GM18517 (cell line): ENCODE data around the gene PSMC2.

Experiments
- ATAC-seq: cut with Tn5 transposase; IDR thresholded peaks from one replicate; pipeline ENCODE4 v1.9.1; 2021; ENCODE audit warnings: mild to moderate bottlenecking, moderate library complexity; ENCODE audit not compliant: unreplicated experiment

PSMC2 gene

DNA sequence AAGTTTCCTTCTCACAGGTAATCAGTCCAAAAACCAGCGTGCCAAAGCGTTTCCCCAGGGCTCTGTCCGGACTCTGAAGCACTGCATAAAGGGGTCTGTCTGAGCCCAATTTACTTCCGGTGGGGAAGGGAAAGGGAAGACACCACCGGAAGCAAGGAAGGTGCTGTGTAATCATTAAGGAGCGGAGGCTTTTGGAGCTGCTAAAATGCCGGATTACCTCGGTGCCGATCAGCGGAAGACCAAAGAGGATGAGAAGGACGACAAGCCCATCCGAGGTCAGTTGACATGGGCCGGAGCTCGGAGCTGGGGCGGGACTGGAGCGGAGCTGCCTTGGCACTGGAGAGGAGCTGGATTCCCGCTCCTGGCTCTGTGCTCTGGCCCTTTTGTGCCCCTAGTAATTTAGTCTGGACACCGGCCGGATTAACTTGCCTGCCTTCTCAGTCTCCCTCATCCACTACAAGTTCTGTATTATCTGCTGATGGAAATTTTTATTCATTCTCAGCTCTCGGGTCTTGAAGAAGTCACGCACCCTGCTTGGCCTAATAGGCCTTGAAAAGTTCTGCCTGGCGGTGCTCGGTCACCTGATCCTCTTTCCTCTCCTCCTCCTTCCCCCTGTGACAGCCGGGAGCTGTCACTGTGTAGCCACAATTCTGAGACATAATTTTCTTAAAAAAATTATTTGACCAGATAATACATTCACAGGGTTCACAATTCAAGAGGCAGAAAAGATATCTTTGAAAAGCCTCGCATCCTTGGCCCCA lies at the start of gene PSMC2:
PSMC2 (plus strand) TSS at position 137 of the 761 bp plus-strand sequence; CDS start at position 206, 69 bp downstream.
- ATAC-seq = peak; percentile 72

DNA sequence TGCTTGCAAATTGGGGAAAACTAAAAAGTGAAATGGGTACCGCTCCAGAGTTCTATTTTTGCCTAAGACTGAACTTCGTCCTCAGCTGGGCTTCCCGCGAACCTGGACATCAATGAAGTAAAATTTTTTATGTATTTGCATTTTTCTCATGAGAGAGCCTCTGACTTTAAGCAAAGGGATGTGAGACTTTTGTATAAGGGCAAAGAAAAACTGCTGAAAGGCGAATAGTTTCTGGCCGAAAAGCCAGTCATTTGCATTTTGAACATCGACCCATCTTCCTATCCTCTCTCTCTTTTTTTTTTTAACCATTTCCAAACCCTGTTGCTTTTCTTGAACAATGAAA lies 49.6 kb upstream of the PSMC2 start:
- ATAC-seq = peak; percentile 16

DNA sequence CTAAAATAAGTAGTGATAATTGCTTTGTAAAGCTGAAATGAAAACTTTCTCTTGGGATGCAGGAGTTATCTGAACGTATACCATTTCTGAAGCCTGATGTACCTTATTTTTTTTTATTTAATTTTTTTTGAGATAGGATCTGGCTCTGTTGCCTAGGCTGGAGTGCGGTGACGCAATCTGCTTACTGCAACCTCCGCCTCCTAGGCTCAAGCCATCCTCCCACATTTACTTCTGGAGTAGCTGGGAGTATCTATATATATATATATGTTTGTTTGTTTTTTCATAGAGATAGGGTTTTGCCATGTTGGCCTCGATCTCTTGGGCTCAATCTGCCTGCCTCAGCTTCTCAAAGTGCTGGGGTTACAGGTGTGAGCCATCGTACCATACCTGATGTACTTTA lies 47.8 kb upstream of the PSMC2 start:
- no peak for ATAC-seq

DNA sequence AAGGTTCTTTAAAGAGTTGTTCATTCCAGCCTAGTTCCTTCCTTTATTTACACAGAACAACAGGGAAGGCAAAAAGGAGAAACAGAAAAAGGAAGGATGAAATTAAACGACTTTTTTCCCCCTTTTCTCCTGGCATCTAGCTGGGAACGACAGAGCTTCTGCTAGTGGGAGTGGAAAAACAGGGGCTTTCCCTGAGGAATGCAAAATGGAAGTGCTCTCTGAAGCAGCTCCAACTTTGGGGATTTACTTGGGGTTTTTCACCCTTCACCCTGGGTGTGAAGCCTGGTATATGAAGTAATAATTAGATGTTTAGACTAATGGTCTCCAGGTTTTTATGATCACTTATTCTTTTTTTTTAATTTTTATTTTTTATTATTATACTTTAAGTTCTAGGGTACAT lies 46.0 kb upstream of the PSMC2 start:
- no peak for ATAC-seq

DNA sequence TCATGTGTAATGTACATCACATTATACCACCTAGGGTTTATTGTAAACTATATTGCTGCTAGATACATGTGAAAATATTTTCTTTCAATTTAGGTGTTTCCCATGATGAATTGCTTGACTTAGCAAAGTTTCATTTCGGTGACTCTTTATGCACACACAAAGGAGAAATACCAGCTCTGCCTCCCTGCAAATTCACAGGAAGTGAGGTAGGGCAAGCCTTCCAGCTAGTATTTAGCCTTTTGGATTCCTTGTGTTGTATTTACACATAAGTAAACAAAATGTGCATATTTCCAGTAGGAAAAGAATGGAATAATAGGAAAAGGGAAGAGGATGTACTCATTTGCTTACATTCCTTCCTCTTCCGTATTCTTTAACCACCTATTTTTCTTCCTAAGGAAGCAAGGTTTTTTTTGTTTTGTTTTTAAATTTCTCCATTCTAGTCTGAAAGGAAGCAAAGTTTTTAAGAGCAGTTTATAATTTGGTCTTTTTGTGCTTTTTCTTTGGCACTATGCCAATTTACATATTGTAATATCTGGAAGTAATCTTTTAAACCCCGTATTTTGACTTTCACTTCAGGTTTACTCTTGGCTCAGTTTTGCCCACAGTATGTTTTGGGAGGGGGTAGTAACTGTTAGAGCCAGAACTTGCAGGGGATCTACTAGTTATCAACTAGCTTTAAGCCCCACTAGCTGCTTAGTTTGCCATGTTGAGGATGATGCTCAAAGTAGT lies 39.8 kb upstream of the PSMC2 start:
- ATAC-seq = no peak

DNA sequence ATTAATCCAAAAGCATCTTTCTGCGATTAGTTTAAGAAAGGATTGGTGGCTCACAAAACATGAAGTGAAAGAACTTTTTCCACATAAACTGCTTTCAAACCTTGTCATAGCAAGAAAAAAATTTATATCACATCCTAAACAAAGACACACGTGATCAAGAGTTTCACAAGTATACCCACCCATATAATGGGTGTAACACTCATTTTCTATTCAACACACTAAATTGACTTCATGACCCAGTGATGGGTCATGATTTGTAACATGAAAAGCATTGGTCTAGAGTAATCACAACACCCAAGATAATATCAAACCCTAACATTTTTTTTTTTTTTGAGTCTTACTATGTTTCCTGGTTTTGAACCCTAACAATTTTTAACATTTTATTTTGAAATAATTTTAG lies 32.6 kb upstream of the PSMC2 start:
- no peak for ATAC-seq

DNA sequence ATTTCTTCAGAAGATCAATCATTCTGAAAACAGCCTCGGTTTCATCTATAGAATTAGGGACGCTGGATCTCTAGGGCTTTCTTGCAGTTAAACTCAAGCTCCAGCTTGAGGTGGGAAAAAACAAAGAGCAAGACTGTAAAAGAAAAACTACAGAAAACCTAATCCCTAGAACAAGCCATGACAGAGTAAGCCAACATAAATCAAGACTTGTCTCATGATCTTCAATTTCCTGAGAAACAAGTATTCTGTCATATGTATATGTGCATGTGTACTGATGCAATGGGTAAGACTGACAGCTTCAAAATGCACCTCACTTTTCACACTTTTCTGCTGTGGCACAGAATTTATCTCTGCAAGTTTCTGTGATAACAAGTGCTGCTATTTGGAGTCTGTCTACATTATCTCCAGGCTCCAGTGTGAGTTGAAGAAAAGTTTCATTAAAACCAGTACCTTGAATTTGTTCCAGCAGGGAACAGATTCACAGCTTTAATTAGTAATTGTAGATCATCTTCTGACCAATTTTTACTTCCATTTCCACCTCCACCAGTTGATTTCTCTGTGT lies 31.0 kb upstream of the PSMC2 start:
- ATAC-seq = no peak

DNA sequence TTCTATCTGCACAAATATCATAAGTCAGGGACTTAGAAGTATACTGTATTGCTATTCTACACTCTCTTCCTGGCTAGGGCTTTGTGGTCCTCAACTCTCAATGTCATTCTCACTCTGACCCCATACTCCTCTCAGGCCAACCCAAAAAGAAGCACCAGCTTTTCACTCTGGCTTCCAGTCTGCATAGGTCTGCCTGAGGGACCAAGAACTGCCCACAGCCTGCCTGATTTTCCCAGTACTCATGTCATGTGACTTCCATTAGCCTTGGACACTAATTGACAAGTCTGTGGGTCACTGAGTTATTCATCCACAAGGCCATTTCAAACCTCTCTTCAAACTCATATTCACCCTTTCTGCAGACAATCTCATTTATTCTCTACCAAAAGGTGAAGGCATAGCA lies 30.4 kb upstream of the PSMC2 start:
- no peak for ATAC-seq

DNA sequence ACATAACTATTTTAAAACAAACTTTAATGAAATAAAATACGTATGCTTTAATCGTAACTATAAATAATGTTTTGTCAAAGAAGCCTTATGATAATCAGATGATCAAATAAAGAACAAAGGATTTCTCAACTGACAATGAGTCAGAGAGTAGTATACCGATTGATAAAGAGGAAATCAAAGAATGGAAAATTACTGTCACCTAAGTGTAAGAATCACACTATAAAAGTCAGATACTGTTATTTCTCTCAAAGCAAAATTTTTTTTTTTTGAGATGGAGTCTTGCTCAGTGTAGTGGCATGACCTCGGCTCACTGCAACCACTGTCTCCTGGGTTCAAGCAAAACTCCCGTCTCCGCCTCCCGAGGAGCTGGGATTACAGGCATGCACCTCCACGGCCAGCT lies 21.7 kb upstream of the PSMC2 start:
- ATAC-seq = no peak

DNA sequence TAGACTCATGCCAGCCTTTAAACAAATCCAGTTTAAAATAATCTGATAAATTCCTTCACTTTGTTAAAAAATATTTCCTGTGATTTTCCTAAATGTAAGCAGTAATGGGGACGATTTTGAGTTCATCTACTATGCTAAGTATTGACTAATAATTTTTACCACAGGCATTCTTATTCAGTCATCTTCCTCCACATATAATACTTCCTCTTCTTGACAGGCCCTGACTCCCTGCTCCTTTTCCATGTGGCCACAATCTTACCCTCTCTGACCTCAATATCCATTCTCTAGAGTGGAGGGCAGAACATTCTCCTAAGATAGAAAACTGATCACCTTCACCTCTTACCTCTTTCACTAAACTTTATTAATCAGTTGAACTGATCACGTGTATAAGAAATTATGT lies 10.7 kb upstream of the PSMC2 start:
- no peak for ATAC-seq

DNA sequence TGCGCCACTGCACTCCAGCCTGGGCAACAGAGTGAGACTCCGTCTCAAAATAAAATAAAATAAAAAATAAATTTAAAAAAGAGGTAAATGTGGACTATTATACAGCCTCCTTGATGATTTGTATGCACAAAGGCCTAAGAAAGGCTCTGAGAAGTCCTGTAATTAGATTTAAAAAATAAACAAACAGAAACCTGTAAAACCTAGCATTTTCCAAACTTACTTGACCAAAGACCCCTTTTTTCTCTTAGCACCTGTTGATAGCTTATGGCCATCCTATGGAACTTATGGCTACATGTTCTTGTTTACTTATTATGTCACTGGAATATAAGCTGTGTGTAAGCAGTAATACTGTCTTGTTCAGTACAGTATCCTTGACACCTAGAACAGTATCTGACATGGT lies 8.6 kb upstream of the PSMC2 start:
- no peak for ATAC-seq

DNA sequence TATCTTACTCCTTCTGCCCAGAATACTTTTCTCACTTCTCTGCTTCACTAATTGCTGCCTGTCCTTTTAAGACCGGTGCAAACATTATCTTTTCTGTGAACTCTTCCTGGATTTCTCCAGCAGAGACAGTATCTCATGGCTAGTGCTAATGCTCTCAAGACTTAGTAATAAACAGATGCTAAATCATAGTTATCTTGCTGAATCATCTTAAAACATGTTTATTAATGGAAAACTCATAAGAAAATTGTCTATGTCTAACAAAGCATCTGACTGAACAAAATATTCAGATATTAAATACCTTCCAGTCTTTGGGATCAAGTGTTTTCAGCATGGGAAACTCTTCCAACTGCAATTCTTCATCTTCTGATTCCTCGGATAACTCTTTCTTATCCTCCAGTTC lies 6.0 kb upstream of the PSMC2 start:
- ATAC-seq = no peak

DNA sequence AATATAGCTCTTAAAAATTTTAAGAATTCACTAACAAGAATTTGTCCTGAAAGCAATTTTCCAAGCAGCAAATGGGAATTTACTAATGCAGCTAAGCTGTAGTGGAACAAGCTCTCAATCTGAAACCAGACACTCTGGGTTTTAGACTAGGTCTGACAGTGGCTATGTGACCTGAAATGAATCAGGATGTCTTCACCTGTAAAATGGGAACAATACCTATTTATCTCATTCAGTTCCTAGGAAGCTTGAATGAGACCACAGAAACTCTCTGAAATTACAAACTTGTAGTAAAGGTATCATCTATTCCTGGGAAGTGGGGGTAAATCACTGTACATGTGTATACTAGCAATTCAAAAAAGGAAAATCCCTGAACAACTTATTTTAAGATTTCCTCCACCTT lies 4.1 kb upstream of the PSMC2 start:
- ATAC-seq = no peak

DNA sequence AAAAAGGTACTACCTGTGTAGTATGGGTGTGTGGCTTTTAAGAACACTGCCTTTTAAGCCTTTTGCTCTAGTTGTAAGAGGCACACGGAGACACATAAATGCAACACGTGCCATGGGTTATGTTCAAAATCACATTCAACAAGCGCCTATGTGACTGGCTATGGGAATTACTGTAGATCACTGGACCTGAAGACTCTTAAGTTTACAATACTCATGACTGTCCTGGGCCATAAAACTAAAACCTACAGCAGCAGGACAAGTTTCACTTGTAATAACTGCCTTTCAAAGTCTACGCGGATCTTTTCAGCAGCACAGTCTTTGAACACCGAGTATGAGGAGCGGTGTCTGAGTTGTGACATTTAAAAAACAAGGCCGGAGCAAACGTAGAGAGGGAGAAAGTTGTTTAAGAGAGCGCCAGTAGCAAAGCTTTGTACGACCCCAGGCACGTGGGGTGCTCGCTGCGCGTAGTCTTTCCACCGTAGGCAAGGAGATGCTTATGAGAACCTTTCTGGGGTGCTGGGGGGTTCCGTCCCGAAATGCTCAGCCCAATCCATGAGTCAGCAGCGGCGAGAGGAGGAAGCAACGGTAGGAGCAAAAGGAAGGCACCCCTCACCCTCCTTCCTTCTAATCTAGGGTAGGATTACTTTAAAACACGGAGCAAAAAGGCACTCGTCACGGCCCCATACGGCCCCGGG lies 3.5 kb upstream of the PSMC2 start:
- no peak for ATAC-seq

DNA sequence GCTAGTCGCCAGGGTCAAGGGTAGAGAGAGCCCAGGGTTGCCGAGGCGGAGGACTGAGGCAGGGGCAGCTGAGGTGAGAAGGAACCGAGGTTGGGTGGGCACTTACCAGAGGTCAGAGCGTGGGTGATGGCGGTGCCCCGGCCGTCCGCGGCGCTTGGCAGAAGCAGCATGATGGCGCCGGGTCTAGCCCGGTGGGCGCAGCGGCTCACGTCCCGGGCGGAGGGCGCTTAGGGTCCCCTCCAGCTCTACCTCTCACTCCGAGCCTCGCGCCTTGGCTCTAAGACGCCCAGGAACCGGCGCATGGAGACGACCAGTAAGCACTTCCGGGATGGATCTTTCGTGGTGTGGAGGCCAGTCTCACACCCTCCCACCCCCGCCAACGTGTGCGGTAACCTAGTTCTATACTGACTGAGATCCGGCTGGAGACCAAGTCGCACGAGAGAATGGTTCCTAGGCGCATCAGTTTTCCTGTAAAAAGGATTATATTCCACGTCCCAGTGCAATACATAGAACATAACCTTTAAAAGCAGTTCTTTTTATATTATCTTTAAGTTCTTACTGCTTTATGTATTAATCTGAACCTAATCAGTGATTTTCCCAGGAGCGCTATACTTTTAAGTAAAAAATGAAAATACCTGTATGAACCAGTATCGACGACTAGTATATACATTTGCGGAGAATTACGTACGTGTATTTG lies 2.8 kb upstream of the PSMC2 start, which contains the start of gene DNAJC2:
DNAJC2 (minus strand) TSS at position 315 of the 697 bp plus-strand sequence; CDS start at position 170, 145 bp downstream.
- peak; percentile 61 for ATAC-seq

DNA sequence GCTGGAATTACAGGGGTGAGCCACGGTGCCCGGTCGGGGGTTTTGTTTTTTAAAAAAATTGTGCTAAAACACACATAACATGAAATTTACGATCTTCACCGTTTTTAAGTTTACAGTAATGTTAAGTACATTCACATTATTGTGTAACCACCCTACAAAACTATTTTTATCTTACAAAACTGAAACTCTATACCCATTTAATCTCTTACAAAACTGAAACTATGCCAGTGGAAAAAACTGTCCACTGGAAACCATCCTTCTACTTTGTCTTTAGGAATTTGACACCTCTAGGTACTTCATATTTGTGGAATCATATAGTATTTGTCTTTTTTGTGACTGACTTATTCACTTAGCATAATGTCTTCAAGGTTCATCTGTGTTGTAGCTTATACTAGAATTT lies 1.0 kb upstream of the PSMC2 start:
- ATAC-seq = no peak

DNA sequence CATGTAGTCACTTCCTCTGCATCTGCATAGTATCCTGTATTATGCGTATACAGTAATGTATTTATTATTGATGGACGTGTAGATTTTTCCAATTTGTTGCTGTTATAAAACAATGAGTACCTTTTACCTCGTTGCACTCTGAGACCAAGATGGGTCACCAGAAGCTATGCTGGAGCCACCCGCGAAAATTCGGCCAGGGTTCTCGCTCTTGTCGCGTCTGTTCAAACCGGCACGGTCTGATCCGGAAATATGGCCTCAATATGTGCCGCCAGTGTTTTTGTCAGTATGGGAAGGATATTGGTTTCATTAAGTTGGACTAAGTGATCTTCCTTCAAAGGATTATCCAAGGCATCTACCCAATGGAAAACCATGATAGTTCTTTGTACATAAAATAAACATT lies 1.0 kb downstream of the PSMC2 start:
- ATAC-seq = peak; percentile 1

DNA sequence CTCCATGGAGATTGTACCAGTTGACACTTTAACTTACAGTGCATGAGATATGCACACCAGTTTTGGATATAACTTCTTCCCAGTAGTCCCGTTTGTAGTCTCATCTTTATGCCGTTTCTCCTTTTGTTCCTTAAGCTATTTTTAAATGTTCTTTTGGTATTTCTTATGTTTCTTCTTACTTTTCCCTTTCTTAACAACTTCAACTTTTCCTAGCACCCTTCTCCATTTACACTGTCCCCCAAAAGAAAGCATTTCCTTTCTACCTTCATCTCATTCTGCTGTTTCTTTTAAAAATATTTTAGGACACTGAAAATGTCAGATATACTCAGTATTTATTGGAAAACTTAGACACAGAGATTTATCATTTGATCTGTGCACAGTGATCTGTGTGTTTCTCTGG lies 1.5 kb downstream of the PSMC2 start:
- ATAC-seq = no peak

DNA sequence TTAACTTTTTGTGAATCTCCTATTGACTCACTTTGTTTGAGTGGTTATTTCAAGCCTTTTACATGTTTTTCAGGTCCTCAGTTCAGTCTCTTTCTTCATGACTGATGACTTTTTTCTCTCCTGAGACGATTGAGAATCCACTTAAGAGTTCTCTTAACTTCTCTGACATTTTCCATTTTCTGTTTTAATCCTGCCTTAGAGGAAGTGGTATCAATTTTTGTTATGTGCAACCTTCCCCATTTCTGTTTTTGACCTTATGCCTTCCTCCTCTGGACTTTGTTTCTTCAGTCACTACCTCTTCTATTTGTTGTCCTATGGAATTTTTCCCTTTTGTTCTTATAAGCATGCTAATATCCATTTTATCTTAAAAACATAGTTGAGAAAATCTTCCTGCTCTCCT lies 2.4 kb downstream of the PSMC2 start:
- ATAC-seq = no peak

DNA sequence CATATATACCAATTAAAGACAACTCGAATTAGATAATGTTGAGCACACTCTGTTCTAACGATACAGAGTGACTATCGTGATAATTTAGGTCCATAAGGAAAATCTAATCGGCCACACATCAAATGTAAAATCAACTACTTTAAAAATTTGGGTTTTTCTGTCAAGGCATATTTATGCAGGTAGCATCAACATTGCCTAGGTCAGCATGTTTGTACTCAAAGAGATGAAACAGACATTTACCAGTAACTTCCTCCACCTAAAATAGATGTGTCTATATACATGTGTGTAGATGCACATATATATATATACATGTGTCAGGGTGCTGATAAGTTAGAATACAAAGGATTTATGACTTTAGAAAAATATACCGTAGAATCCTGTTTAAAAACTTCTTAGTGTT lies 22.0 kb downstream of the PSMC2 start:
- ATAC-seq = no peak
